GM21576 (cell line): ENCODE measurements around the gene NISCH.
"Not testable (repeated sequence)": the region's sequence is repeated elsewhere in the genome, so short reads cannot be mapped to it uniquely, and the experiment has no call there.

ENCODE experiments used
- ATAC-seq: cut with Tn5 transposase; IDR thresholded peaks from one replicate; pipeline ENCODE4 v1.9.1; 2021; ENCODE audit warnings: mild to moderate bottlenecking, moderate library complexity; ENCODE audit not compliant: unreplicated experiment

NISCH gene

GRCh38 chr3:52524752-52525679, 69.6 kb downstream of the NISCH start:
- no peak for ATAC-seq

GRCh38 chr3:52525680-52526561, 70.5 kb downstream of the NISCH start:
- ATAC-seq, result no peak

DNA sequence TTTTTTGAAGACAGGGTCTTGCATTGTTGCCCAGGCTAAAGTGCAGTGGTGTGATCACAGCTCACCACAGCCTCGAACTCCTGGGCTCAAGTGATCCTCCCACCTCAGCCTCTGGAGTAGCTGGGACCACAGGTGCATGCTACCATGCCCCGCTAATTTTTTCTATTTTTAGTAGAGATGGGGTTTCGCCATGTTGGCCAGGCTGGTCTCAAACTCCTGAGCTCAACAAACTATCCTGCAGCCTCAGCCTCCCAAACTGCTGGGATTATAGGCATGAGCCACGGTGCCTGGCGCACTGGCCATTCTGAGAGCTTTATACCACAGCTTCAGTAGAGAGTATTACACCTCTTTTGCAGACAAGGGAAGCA, 71.3 kb downstream of the NISCH start:
- ATAC-seq, result not testable (repeated sequence)

DNA sequence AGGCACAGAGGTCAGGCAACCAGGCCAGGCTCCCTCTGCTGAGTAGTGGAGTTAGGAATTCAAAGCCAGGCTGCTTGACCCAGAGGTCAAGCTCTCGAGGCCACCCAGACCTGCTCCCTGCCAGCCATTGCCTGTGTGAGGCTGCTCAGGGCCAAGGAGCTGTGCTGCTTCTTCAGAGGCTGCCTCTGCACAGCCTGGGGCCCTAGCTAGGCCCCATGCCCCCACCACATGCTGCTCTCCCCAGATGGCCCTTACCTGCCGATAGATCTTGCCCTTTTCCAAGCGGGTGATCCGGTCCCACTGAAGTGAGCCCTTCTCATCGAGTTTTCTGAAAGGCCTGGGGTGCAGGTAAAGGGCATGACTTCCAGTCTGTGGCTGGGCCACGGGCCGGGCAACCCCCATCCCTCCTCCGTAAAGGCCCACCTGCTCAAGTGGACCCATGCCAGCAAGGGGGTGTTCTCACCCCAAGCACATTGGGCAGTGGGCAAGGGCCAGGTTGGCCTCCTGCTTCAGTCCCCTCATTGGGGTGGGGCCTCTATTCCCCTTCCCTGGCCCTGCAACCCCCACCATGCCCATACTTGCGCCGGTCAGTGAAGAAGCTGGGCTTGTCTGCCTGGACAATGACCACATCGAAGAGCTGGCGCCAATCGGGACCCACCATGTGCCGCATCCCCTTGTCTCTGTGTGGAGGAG, 71.8 kb downstream of the NISCH start:
- no peak for ATAC-seq

DNA sequence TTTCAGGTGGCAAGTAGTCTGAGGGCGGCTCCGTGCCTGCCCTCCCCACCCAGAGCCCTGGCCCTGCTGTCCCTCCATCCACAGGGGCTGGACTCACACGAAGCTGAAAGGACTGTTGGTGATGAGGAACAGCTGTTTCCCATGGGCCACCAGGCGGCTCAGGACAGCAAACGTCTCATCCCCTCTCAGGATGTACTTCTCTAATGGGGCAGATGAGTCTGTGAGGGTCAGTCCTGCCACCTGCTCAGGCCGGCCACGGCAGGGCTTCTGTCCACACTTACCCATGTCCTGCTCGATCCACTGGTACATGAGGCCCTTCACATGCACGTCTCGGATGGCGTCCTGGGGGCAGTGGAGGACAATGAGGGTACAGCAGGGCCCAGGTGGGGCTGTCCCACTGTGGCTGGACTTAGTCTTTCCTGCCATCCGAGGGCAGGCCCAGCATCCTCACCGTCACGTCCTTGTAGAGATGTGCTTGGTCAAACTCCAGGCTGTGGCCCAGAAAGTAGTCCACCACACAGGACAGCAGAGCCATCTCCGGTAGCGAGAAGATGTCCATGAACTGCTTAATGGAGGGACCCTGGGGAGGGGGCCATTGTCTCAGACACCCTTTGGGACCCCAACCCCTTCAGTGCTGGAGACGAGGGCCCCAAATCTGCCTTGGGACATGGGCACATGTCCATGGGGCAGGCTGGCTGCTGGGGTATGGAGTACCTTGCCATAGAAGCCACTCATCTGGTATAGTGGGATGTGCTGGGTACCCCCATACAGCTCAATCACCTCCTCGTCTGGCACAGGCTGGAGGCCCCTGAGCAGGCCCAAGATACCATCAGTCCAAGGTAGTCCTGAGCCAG, 72.6 kb downstream of the NISCH start:
- no peak for ATAC-seq

DNA sequence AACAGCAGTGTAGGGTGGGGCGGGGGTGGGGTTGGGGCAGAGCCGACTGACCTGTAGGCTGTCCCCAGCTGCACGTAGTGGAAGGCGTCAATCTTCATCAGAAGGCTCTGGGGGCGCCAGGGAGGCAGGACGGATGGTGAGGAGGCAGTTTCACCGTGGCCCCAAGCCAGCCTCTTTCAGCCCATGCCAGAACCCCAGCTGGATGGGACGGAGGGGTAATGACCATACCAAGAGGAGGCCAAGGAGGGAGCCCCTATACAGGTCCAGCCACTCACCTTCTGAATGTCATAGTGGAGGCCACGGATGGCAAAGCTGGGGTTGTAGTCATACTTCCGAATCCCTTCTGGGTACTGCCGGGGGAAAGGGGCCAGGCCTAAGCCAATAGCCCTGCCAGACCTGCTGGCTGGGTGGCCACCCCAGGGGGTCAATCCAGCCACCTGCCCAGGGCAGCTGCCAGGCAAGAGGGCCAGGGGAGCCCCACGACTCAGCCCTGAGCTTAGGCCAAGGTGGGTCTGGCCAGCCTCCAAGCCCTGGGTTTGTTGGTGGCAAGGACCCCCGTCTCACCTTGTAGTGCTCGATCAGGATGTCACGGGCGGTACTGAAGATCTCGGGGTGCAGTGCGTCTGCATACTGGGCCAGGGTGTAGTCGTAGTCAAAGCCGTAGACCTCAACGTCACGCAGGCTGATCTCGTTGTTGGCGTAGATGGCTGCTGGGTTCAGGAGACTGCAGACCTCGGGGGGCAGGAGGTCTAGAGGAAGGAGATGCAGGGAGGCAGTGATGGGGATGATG, 73.4 kb downstream of the NISCH start:
- no peak for ATAC-seq

DNA sequence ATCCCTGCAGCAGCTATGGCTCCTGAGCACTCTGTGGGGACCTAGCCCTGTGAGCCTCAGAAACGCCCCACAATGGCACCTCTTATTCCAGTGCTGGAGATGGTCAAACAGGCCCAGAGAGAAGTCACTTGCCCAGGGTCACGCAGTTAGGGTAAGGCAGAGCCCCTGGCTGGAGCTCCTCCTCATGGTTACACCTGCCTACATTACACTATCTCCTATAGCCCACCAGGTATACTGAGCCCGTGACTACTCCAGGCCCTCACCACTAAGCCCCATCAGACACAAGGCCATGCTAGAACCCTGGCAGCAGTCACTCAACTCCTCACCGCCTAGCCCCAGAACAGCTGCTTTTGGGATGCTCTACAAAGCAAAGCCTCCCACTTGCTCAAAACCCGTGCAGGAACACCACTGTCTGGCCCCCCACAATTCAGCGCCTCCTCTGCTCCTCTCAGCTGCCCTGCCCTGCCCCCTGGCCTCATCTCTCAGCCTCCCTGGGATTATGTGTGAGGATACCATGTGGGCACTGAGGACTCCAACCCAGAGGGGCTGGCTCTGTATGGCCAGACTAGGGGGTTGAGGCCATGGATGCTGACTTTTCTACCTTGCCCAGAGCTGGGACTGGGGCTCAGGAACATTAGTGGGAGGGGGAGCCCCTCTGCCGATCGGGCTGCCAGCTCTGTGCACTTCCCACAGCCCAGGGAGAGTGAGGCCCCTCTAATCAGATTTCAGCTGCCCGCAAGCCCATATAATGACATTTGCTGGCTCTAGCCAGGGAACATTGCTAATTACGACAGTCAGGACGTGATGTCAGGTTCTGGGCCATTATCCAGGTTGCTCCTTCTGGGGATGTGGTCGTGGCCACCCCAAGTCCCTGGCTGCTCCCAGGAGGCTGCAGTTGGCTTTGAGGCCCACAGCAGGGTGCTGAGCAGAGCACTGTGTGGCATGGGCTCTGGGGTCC, 74.3 kb downstream of the NISCH start:
- ATAC-seq, result no peak

GRCh38 chr3:52530918-52531826, 75.8 kb downstream of the NISCH start:
- no peak for ATAC-seq

- no peak for ATAC-seq
Observed at GRCh38 chr3:52531860-52532516, 76.6 kb downstream of the NISCH start.

DNA sequence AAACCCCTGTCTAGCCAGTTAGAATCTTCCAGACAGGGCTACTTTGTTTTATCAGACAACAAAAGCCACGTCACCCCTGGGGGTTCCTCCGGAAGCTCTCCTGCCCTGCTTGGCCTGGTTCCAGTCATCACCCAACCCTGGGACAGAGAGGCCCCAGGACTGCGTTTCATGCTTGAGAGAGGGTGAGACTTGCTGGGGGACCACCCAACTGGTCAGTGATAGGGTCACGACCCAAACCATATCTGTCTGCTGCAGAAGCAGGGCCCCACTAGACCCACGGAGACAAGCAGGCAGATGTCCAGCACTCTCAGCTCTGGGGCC, 77.1 kb downstream of the NISCH start:
- no peak for ATAC-seq

GRCh38 chr3:52532838-52533622, 77.6 kb downstream of the NISCH start:
- no peak for ATAC-seq

- ATAC-seq, result peak; percentile 32
Observed at GRCh38 chr3:52533623-52534280, 78.3 kb downstream of the NISCH start, which contains the start of gene NT5DC2. TSS of gene NT5DC2 (minus strand) at chr3:52533857. CDS start at chr3:52533737, 120 bp downstream.

DNA sequence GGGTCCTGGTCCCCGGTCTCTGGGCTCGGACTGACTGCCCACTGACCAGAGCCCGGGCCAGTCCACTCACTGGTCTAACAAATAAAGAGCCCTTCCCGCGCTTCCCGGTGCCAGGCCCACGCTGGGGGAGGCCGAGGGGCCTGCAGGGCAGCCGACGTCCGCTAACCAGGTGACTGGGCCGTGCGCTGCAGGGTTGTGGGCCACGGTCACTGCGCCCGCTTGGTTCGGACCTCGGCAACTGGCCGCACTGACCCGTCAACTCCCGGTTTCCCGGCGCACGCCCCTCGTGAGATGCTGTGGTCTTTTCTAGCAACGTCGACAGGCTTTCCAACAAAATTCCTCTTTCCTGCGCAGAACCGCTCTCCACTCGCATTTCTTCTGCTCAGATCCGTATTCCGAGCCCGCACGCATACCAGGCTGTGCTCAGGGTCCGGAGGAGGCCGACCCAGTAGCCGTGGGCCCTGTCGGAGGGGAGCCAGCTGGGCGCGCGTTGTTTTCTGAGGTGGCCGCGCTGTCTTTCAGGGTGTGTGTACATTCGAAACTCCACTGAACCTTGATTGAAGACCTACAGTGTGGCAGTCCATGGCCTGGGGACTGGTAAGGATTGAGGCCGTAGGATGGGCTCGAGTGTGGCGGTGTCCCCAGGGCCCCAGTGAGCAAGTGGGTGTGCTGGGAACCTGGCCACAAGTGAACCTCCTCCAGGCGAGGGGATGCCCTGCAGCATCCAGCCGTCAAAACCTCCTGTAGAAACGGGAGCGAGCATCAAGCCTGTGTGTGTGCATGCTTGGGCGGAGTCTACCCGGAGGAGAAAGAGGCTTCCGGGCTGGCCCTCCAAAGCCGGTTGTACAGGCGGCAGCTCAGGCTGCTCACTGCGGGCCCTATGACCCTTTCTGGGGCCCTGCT, 79.1 kb downstream of the NISCH start:
- ATAC-seq, result no peak

GRCh38 chr3:52535411-52536111, 80.2 kb downstream of the NISCH start:
- no peak for ATAC-seq
